Upper lobe of left lung (tissue), 6 donors: Measurements from ENCODE around the gene WDR93. TPM values are rescaled to one million over a fixed set of nuclear protein-coding genes. Genes with fewer than 3 reads are reported as not detected.
A peak's percentile ranks its signal among the peaks of the same experiment; 100 is the strongest.
"Not testable (repeated sequence)": the region's sequence is repeated elsewhere in the genome, so short reads cannot be mapped to it uniquely, and the experiment has no call there.

Experiments used
- ATAC-seq, 2 donors: fragments of 200-7000 bp; cut with Tn5 transposase; one replicate each; pipeline ENCODE4 v1.9.1; 2022; ENCODE audit warnings: mild to moderate bottlenecking in 2 of 2, moderate library complexity in 2 of 2; ENCODE audit not compliant: low FRiP score in 2 of 2
- DNase-seq, 2 donors: peaks; one replicate each; pipeline ENCODE4 v3.0.0-alpha.2; 2019 to 2020
- H3K27ac ChIP-seq, 4 donors: fragments of 200-600 bp; sonication (generic); one replicate each; pipeline ENCODE4 v1.5.1; 2016 to 2019
- H3K27me3 ChIP-seq, 4 donors: fragments of 200-600 bp; sonication (generic); one replicate each; pipeline ENCODE4 v1.5.1; 2017 to 2019
- H3K36me3 ChIP-seq, 4 donors: fragments of 200-600 bp; sonication (generic); one replicate each; pipeline ENCODE4 v1.5.1; 2016 to 2019
- H3K4me1 ChIP-seq, 4 donors: fragments of 200-600 bp; sonication (generic); one replicate each; pipeline ENCODE4 v1.5.1; 2018 to 2019
- H3K4me3 ChIP-seq, 4 donors: fragments of 200-600 bp; sonication (generic); one replicate each; pipeline ENCODE4 v1.5.1; 2017 to 2019; ENCODE audit warnings: mild to moderate bottlenecking in 2 of 4, moderate library complexity in 1 of 4
- H3K9me3 ChIP-seq, 4 donors: fragments of 200-600 bp; sonication (generic); one replicate each; pipeline ENCODE4 v1.5.1; 2018 to 2019
- CTCF ChIP-seq, 6 experiments: fragments of 450-650 bp in 4 of 6; fragments of 200-600 bp in 2 of 6; sonication (generic) in 2 of 6; IDR thresholded peaks; one replicate each; pipeline ENCODE4 v1.5.1; 2016 to 2019; ENCODE audit warnings: antibody characterized with exemption in 6 of 6
- EP300 ChIP-seq, 4 donors: sonication (generic); formaldehyde crosslinking; IDR thresholded peaks; one replicate each; pipeline ENCODE4 v1.5.1; 2017; ENCODE audit warnings: antibody characterized with exemption in 4 of 4, control low read depth in 2 of 4
- POLR2A ChIP-seq, 4 donors: fragments of 450-650 bp; IDR thresholded peaks; one replicate each; pipeline ENCODE4 v1.5.1; 2016 to 2017; ENCODE audit warnings: antibody characterized with exemption in 4 of 4, mild to moderate bottlenecking in 2 of 4
- POLR2AphosphoS5 ChIP-seq, 2 donors: sonication (generic); formaldehyde crosslinking; IDR thresholded peaks; one replicate each; pipeline ENCODE4 v1.5.1; 2017; ENCODE audit warnings: antibody characterized with exemption in 2 of 2
- WGBS, 2 donors: methylation state at CpG; one replicate each; pipeline ENCODE4 v1.1.5; 2017 to 2018; 5-methylcytosine and 5-hydroxymethylcytosine counted together
- total RNA-seq, 6 donors: library from RNA; depleted of rRNA in 4 of 6; stranded (reverse); fragments of >200 nt in 4 of 6; gene quantifications; one replicate each; pipeline versions ENCODE4 v1.1.0 to v1.2.1, GENCODE V29; 2016 to 2021
- donor health status: DM: no; HTN: no; CAD: no; lungs with moderate emphysema.
- donor health status: DM: no; HTN: yes; CAD: no; lungs with severe emphysema.

Gene WDR93
- total RNA-seq, 6 donors from 2014 or later = 0.31 to 7.2 (median 1.9) TPM

- H3K27ac ChIP-seq = no peak overlapping the region
- H3K4me3 ChIP-seq = no peak overlapping the region
- TF ChIP-seq POLR2AphosphoS5 (IDR thresholded peaks at IDR 0.05) = no peak
- no peak for TF ChIP-seq POLR2A (IDR thresholded peaks at IDR 0.05)
- TF ChIP-seq EP300 (IDR thresholded peaks at IDR 0.05) = no peak
- H3K36me3 ChIP-seq = peaks cover 0 to 21% (median 0%) of the 10 kb centered on the region in 4 donors
- ATAC-seq (no peak), DNase-seq (no peak)
- H3K27me3 ChIP-seq = no peaks in the 10 kb centered on the region
- peaks cover 3 to 23% (median 12%) of the 10 kb centered on the region in 4 donors for H3K4me1 ChIP-seq
- no peaks in the 10 kb centered on the region for H3K9me3 ChIP-seq
These were observed 4.1 kb upstream of the WDR93 start for GRCh38 chr15:89686522-89686921.

- H3K27me3 ChIP-seq, H3K36me3 ChIP-seq, DNase-seq, ATAC-seq, H3K9me3 ChIP-seq: not testable (repeated sequence)
- Histone ChIP-seq H3K27ac (peak overlapping the region; percentile 43 to 75 (median 58)), H3K4me3 (peak overlapping the region; percentile 49 to 80 (median 64)), H3K4me1 (peaks cover 3 to 23% (median 12%) of the 10 kb centered on the region in 4 donors)
- WGBS, 2 donors = 51 to 66% methylated on average over 15 of the region's 15 CpGs
These were observed 708 bp upstream of the WDR93 start for GRCh38 chr15:89689930-89690275.

GRCh38 chr15:89693091-89693490, 2.5 kb downstream of the WDR93 start:
- WGBS, 2 donors = 71 to 80% methylated on average over 2 of the region's 2 CpGs
- TF ChIP-seq POLR2A (IDR thresholded peaks at IDR 0.05) (no peak), POLR2AphosphoS5 (IDR thresholded peaks at IDR 0.05) (no peak), CTCF (IDR thresholded peaks at IDR 0.05) (no peak), EP300 (IDR thresholded peaks at IDR 0.05) (no peak)

GRCh38 chr15:89693696-89694095, 3.1 kb downstream of the WDR93 start:
- ATAC-seq (no peak), DNase-seq (no peak)

More at GRCh38 chr15:89693091-89693490, 2.5 kb downstream of the WDR93 start:
- ATAC-seq (no peak), DNase-seq (no peak)
- no peaks in the 10 kb centered on the region for H3K9me3 ChIP-seq
- H3K4me1 ChIP-seq = peaks cover 3 to 23% (median 12%) of the 10 kb centered on the region in 4 donors
- no peaks in the 10 kb centered on the region for H3K36me3 ChIP-seq
- H3K4me3 ChIP-seq = no peak overlapping the region
- H3K27me3 ChIP-seq = no peaks in the 10 kb centered on the region
- no peak overlapping the region for H3K27ac ChIP-seq

GRCh38 chr15:89695198-89695597, 4.6 kb downstream of the WDR93 start:
- 77 to 94% methylated on average over 1 of the region's 1 CpG for WGBS, 2 donors
- Histone ChIP-seq H3K27me3 (no peaks in the 10 kb centered on the region), H3K4me1 (peaks cover 3 to 12% (median 4%) of the 10 kb centered on the region in 4 donors), H3K9me3 (no peaks in the 10 kb centered on the region), H3K36me3 (no peaks in the 10 kb centered on the region), H3K4me3 (no peak overlapping the region), H3K27ac (no peak overlapping the region)
- no peak for TF ChIP-seq EP300 (IDR thresholded peaks at IDR 0.05)
- no peak for TF ChIP-seq CTCF (IDR thresholded peaks at IDR 0.05)
- DNase-seq = no peak
- no peak for ATAC-seq

More at GRCh38 chr15:89693696-89694095, 3.1 kb downstream of the WDR93 start:
- no peaks in the 10 kb centered on the region for H3K36me3 ChIP-seq
- H3K27me3 ChIP-seq = no peaks in the 10 kb centered on the region
- no peak overlapping the region for H3K4me3 ChIP-seq
- WGBS, 2 donors = 79 to 83% methylated on average over 1 of the region's 1 CpG
- no peaks in the 10 kb centered on the region for H3K9me3 ChIP-seq
- H3K4me1 ChIP-seq = peaks cover 3 to 23% (median 12%) of the 10 kb centered on the region in 4 donors
- H3K27ac ChIP-seq = no peak overlapping the region
- TF ChIP-seq EP300 (IDR thresholded peaks at IDR 0.05) (no peak), CTCF (IDR thresholded peaks at IDR 0.05) (no peak), POLR2A (IDR thresholded peaks at IDR 0.05) (no peak), POLR2AphosphoS5 (IDR thresholded peaks at IDR 0.05) (no peak)

- TF ChIP-seq POLR2AphosphoS5 (IDR thresholded peaks at IDR 0.05) = no peak
- TF ChIP-seq POLR2A (IDR thresholded peaks at IDR 0.05) = no peak
- TF ChIP-seq CTCF (IDR thresholded peaks at IDR 0.05) = no peak
- TF ChIP-seq EP300 (IDR thresholded peaks at IDR 0.05) = no peak
- Histone ChIP-seq H3K4me3 (no peak overlapping the region), H3K27me3 (no peaks in the 10 kb centered on the region), H3K9me3 (no peaks in the 10 kb centered on the region), H3K4me1 (no peaks in the 10 kb centered on the region), H3K36me3 (no peaks in the 10 kb centered on the region), H3K27ac (no peak overlapping the region)
- no peak for ATAC-seq
- no peak for DNase-seq
These were observed 13.8 kb downstream of the WDR93 start for GRCh38 chr15:89704411-89704810.
